ENCODE data around the gene TBC1D4. TPM values are rescaled to one million over a fixed set of nuclear protein-coding genes. Genes with fewer than 3 reads are reported as not detected.

TBC1D4 gene
- total and polyA plus RNA-seq, 10 of the 15 experiments (the other 5 are each of a cell fraction or from before 2014, with no cell fraction given): 11.0 to 38.6 (median 25.5) TPM

- Histone ChIP-seq H3K9me3 (replicated peaks; ENCODE audit: control insufficient read depth, insufficient read depth, low read length) (no peaks in the 10 kb centered on the region; the same call in 1 of the 3 replicates), H3K9ac (ENCODE audit: control insufficient read depth, insufficient read depth, low read length) (no peak overlapping the region), H3K4me1 (ENCODE audit: control insufficient read depth, insufficient read depth, low read length) (peaks cover 4% of the 10 kb centered on the region; the same call in 1 of the 2 replicates), H3K4me2 (ENCODE audit: control insufficient read depth, insufficient read depth) (no peak overlapping the region), H3K79me2 (ENCODE audit: control insufficient read depth, insufficient read depth, low read length) (peaks cover 5% of the 10 kb centered on the region), H3K36me3 (ENCODE audit: control insufficient read depth in 2 of 2, insufficient read depth in 2 of 2, low read length in 1 of 2) (no peaks in the 10 kb centered on the region), H4K20me1 (ENCODE audit: control insufficient read depth, insufficient read depth) (no peaks in the 10 kb centered on the region), H3K27me3 (replicated peaks in 1 of 2; ENCODE audit: control insufficient read depth in 2 of 2, insufficient read depth in 2 of 2, low read length in 1 of 2) (no peaks in the 10 kb centered on the region), H3K27ac (ENCODE audit: control insufficient read depth, insufficient read depth) (no peak overlapping the region), H3K4me3 (no peak overlapping the region), H2AFZ (ENCODE audit: control insufficient read depth, low read depth, low read length) (no peak overlapping the region)
- FAIRE-seq (no peak), DNase-seq (ENCODE audit: low read depth, low spot score) (no peak), ATAC-seq (no peak)
- ChIA-PET POLR2A (interaction anchor here (0.7 to 1.0 kb wide), 3 partner anchors 9 to 18 kb away, joined by 4 to 5 read pairs (median 4); no protein-coding TSS in a partner anchor), SMC1A (ENCODE audit: uncharacterized antibody, unreplicated experiment) (interaction anchor here (0.8 to 1.0 kb wide), 3 partner anchors 9 to 21 kb away, joined by 3 to 5 read pairs (median 3); no protein-coding TSS in a partner anchor), CTCF (interaction anchor here (0.6 to 1.2 kb wide), 5 partner anchors 9 to 97 kb away, joined by 3 to 4 read pairs (median 3); no protein-coding TSS in a partner anchor), RAD21 (ENCODE audit: unreplicated experiment) (interaction anchor here (0.6 to 1.2 kb wide), 3 partner anchors 9 to 21 kb away, joined by 3 to 4 read pairs (median 3); no protein-coding TSS in a partner anchor)
- WGBS (ENCODE audit: insufficient coverage, insufficient replicate concordance, low lambda C conversion rate, missing lambda C conversion rate): 51% methylated on average over 4 of the region's 5 CpGs
- TF ChIP-seq YY1 (IDR thresholded peaks at IDR 0.05; ENCODE audit: low read depth, low read length) (no peak), JUNB (IDR thresholded peaks at IDR 0.05) (peak; percentile 63)
- intact Hi-C loops (cut with micrococcal nuclease; ENCODE audit: unreplicated experiment): no loop called here
- in situ Hi-C loops (cut with MboI): no loop called here
- BruUV-seq (replicated peaks): no TSS peak
Observed at GRCh38 chr13:75393839-75394520, 88.0 kb downstream of the TBC1D4 start.

- SMC1A ChIA-PET (ENCODE audit: uncharacterized antibody, unreplicated experiment): interaction anchor here (0.5 to 1.0 kb wide), 2 partner anchors 10 to 300 kb away, joined by 3 to 4 read pairs; no protein-coding TSS in a partner anchor
- no peak overlapping the region for H2AFZ ChIP-seq (ENCODE audit: control insufficient read depth, low read depth, low read length)
- RAD21 ChIA-PET (ENCODE audit: unreplicated experiment): no interaction called here
- no peak overlapping the region for H3K9ac ChIP-seq (ENCODE audit: control insufficient read depth, insufficient read depth, low read length)
- H3K4me1 ChIP-seq (ENCODE audit: control insufficient read depth, insufficient read depth, low read length): peaks cover 4% of the 10 kb centered on the region; the same call in 1 of the 2 replicates
- H4K20me1 ChIP-seq (ENCODE audit: control insufficient read depth, insufficient read depth): no peaks in the 10 kb centered on the region
- no TSS peak for BruUV-seq (replicated peaks)
- no peaks in the 10 kb centered on the region for H3K36me3 ChIP-seq (ENCODE audit: control insufficient read depth in 2 of 2, insufficient read depth in 2 of 2, low read length in 1 of 2)
- intact Hi-C loops (cut with micrococcal nuclease; ENCODE audit: unreplicated experiment): no loop called here
- no peak overlapping the region for H3K27ac ChIP-seq (ENCODE audit: control insufficient read depth, insufficient read depth)
- DNase-seq (ENCODE audit: low read depth, low spot score): no peak
- no peaks in the 10 kb centered on the region; the same call in 1 of the 3 replicates for H3K9me3 ChIP-seq (replicated peaks; ENCODE audit: control insufficient read depth, insufficient read depth, low read length)
- no peak overlapping the region for H3K4me3 ChIP-seq
- CTCF ChIA-PET: no interaction called here
- 60% methylated on average over 3 of the region's 3 CpGs for WGBS (ENCODE audit: insufficient coverage, insufficient replicate concordance, low lambda C conversion rate, missing lambda C conversion rate)
- H3K4me2 ChIP-seq (ENCODE audit: control insufficient read depth, insufficient read depth): no peak overlapping the region
- H3K79me2 ChIP-seq (ENCODE audit: control insufficient read depth, insufficient read depth, low read length): peaks cover 5% of the 10 kb centered on the region
- POLR2A ChIA-PET: no interaction called here
- H3K27me3 ChIP-seq (replicated peaks in 1 of 2; ENCODE audit: control insufficient read depth in 2 of 2, insufficient read depth in 2 of 2, low read length in 1 of 2): no peaks in the 10 kb centered on the region
- in situ Hi-C loops (cut with MboI): no loop called here
- peak; percentile 63 for ATAC-seq
- no peak for FAIRE-seq
- TF ChIP-seq SPI1 (IDR thresholded peaks at IDR 0.05; ENCODE audit: borderline replicate concordance, insufficient read depth, low read depth, low read length) (0 out of 2 replicates have a peak, but pooled peaks have one; percentile 17), E4F1 (IDR thresholded peaks at IDR 0.05; ENCODE audit: borderline replicate concordance, partially characterized antibody) (no peak), YY1 (IDR thresholded peaks at IDR 0.05; ENCODE audit: low read depth, low read length) (no peak), SUPT20H (IDR thresholded peaks at IDR 0.05; ENCODE audit: borderline replicate concordance, control insufficient read depth, low read depth, low read length) (no peak), E2F4 (IDR thresholded peaks at IDR 0.05; ENCODE audit: low read depth, low read length) (no peak), CREM (IDR thresholded peaks at IDR 0.05; ENCODE audit: low read depth) (no peak), SP1 (IDR thresholded peaks at IDR 0.05; ENCODE audit: low read depth, low read length) (no peak), ASH2L (IDR thresholded peaks at IDR 0.05; ENCODE audit: borderline replicate concordance, low read depth) (no peak), RUNX3 (IDR thresholded peaks at IDR 0.05; ENCODE audit: low read length) (peak; percentile 45; the same call in 1 of the 2 replicates)
Observed at GRCh38 chr13:75391432-75392100, 90.4 kb downstream of the TBC1D4 start.

Data from GM12878 (cell line).